GM21576 (cell line): ENCODE measurements around the gene LRRC45.

Source experiments
- ATAC-seq: cut with Tn5 transposase; IDR thresholded peaks from one replicate; pipeline ENCODE4 v1.9.1; 2021; ENCODE audit warnings: mild to moderate bottlenecking, moderate library complexity; ENCODE audit not compliant: unreplicated experiment

Gene LRRC45

GRCh38 chr17:81993729-81994592 lies 29.1 kb upstream of the LRRC45 start:
- ATAC-seq = no peak

GRCh38 chr17:81994593-81995462 lies 28.3 kb upstream of the LRRC45 start:
- no peak for ATAC-seq

DNA sequence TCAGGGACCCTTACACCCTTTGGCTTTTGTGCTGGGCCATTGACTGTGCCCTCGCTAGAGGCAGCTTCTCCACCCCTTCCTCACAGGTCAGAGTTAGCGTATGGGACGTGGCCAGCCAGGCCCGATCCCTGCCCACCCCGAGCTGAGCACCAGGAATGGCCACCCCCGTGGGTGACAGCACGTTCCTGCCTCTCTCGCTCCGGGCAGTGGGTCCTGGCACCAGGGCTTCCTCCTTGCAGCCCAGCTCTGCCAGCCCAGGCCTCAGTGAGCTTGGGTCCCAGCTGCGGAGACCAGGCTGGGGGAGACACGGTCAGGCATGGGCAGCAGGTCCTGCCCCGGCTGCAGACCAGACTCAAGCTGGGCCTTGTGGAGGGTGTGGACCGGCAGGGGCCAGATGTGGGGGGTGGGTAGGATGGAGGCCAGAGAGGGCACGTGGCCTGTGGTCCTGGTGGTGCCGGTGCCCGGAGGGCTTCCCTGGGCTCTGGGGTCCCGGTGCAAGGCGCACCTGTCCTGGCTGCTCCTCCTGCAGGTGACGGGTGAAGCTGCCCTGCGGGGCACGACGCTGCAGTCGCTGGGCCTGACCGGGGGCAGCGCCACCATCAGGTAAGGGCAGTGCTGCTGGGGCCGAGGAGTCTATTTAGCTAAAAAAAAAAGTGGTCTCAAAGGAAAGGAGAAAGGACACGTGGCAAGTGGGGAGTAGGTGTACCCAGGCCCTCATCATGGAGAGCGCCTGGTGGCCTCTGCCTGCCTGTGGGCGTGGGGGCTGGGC lies 27.5 kb upstream of the LRRC45 start:
- ATAC-seq = no peak

DNA sequence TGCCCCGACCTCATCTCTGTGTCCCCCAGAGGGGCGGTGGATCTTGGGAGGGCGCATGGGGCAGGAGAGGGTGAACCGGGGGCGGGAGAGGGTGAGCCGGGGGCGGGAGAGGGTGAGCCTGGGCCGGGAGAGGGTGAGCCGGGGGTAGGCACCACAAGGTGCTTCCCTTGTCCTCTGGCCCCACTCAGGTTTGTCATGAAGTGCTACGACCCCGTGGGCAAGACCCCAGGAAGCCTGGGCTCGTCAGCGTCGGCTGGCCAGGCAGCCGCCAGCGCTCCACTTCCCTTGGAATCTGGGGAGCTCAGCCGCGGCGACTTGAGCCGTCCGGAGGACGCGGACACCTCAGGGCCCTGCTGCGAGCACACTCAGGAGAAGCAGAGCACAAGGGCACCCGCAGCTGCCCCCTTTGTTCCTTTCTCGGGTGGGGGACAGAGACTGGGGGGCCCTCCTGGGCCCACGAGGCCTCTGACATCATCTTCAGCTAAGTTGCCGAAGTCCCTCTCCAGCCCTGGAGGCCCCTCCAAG lies 26.8 kb upstream of the LRRC45 start:
- no peak for ATAC-seq

- ATAC-seq = no peak
Observed at GRCh38 chr17:81996757-81997441, 26.2 kb upstream of the LRRC45 start.

- ATAC-seq = no peak
Observed at GRCh38 chr17:81998212-81998611, 24.9 kb upstream of the LRRC45 start.

- no peak for ATAC-seq
Observed at GRCh38 chr17:81998691-81999438, 24.2 kb upstream of the LRRC45 start.

DNA sequence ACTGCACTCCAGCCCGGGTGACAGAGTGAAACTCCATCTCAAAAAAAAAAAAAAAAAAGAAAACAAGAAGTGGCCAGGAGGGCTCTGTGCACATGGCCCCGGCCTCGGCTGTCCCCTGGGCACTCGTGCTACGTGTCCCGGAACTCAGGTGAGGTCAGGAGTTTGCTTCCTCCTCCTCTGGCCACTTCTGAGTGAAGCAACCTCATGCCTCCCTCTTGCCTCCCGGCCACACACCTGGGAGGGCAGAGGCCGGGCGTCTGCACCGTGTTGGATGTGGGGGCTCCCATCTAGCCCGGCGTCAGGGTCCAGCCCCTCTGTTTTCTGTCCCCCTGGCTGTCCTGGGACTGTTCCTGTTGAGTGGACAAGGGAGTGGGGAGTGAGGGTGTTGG lies 23.5 kb upstream of the LRRC45 start:
- ATAC-seq = no peak

GRCh38 chr17:81999976-82000802 lies 22.9 kb upstream of the LRRC45 start:
- no peak for ATAC-seq

- ATAC-seq = no peak
Observed at GRCh38 chr17:82000803-82001570, 22.1 kb upstream of the LRRC45 start.

GRCh38 chr17:82001571-82002056 lies 21.5 kb upstream of the LRRC45 start:
- no peak for ATAC-seq

GRCh38 chr17:82003411-82004381 lies 19.4 kb upstream of the LRRC45 start:
- no peak for ATAC-seq

- ATAC-seq = no peak
Observed at GRCh38 chr17:82004517-82005455, 18.3 kb upstream of the LRRC45 start.

- no peak for ATAC-seq
Observed at GRCh38 chr17:82005701-82006348, 17.3 kb upstream of the LRRC45 start.
